Bronchial epithelial cell (primary cell): ENCODE measurements around the gene KPNA2. TPM values are rescaled to one million over a fixed set of nuclear protein-coding genes. Genes with fewer than 3 reads are reported as not detected.

ENCODE experiments used
- DNase-seq: peaks from one replicate; pipeline ENCODE4 v3.0.0-alpha.2; 2010; ENCODE audit warnings: low read depth
- FAIRE-seq: peaks from 2 replicates; lab custom pipeline; 2011; peaks lifted over from hg19 to GRCh38; lab: Jason Lieb, UNC
- H3K27me3 ChIP-seq: 2 replicates; pipeline ENCODE4 v1.5.1; 2011; ENCODE audit warnings: low read length; ENCODE audit not compliant: control insufficient read depth, insufficient read depth
- H3K36me3 ChIP-seq: 2 replicates; pipeline ENCODE4 v1.5.1; 2011; ENCODE audit warnings: low read length; ENCODE audit not compliant: control insufficient read depth, insufficient read depth
- H3K4me3 ChIP-seq: 2 replicates; pipeline ENCODE4 v1.5.1; 2011; ENCODE audit warnings: mild to moderate bottlenecking, low read depth, low read length, control low read depth
- CTCF ChIP-seq: IDR thresholded peaks from 2 replicates; pipeline ENCODE4 v1.5.1; 2011; ENCODE audit warnings: mild to moderate bottlenecking, moderate library complexity, low read length, control low read depth, inconsistent platforms; ENCODE audit not compliant: insufficient read depth, severe bottlenecking
- total RNA-seq: library from RNA; depleted of rRNA; stranded (reverse); fragments of >200 nt; gene quantifications from 2 replicates; pipeline ENCODE4 v1.2.1, GENCODE V29; 2014

KPNA2 gene
- total RNA-seq, 1 donor from 2014 or later = 17.4 TPM

- no peaks in the 10 kb centered on the region for H3K27me3 ChIP-seq
- H3K4me3 ChIP-seq = no peak overlapping the region
- H3K36me3 ChIP-seq = no peaks in the 10 kb centered on the region
- DNase-seq (no peak), FAIRE-seq (no peak)
- no peak for TF ChIP-seq CTCF
These were observed 5.9 kb upstream of the KPNA2 start for GRCh38 chr17:68029512-68030215.

GRCh38 chr17:68033636-68034451 is 1.7 kb upstream of the KPNA2 start:
- TF ChIP-seq CTCF = no peak
- H3K4me3 ChIP-seq = no peak overlapping the region
- peaks cover 2% of the 10 kb centered on the region for H3K36me3 ChIP-seq
- FAIRE-seq (no peak), DNase-seq (peak; percentile 13)
- no peaks in the 10 kb centered on the region for H3K27me3 ChIP-seq

- Histone ChIP-seq H3K27me3 (no peaks in the 10 kb centered on the region), H3K4me3 (no peak overlapping the region), H3K36me3 (peaks cover 3% of the 10 kb centered on the region)
- no peak for TF ChIP-seq CTCF
- FAIRE-seq = no peak
- no peak for DNase-seq
These were observed 1.1 kb upstream of the KPNA2 start for GRCh38 chr17:68034452-68034776.

- no peak for TF ChIP-seq CTCF
- FAIRE-seq = no peak
- Histone ChIP-seq H3K36me3 (peaks cover 3% of the 10 kb centered on the region), H3K4me3 (peak overlapping the region; percentile 17), H3K27me3 (no peaks in the 10 kb centered on the region)
- DNase-seq = no peak
These were observed 408 bp upstream of the KPNA2 start for GRCh38 chr17:68035131-68035522.

GRCh38 chr17:68036304-68037147 is 991 bp downstream of the KPNA2 start:
- TF ChIP-seq CTCF = no peak
- Histone ChIP-seq H3K27me3 (no peaks in the 10 kb centered on the region), H3K4me3 (peak overlapping the region; percentile 96), H3K36me3 (peaks cover 6% of the 10 kb centered on the region)
- peak; percentile 70 for DNase-seq
- no peak for FAIRE-seq
